PC-3 (cell line): ENCODE measurements around the gene SLC9A9. TPM values are rescaled to one million over a fixed set of nuclear protein-coding genes. Genes with fewer than 3 reads are reported as not detected.

Source experiments
- ATAC-seq: fragments of 200-7000 bp; cut with Tn5 transposase; 2 replicates; pipeline ENCODE4 v1.9.1; 2020; ENCODE audit warnings: mild to moderate bottlenecking, moderate library complexity
- BruUV-seq: library from RNA; stranded (reverse); fragments of 400-500 nt; replicated peaks from 2 replicates; lab custom pipeline; 2021; lab: Mats Ljungman, UMichigan
- CTCF ChIA-PET: fragments of 300-600 bp; sonication (Branson Sonifier 250); formaldehyde crosslinking; loops from one replicate; lab custom pipeline; 2022; ENCODE audit warnings: antibody characterized with exemption; lab: Charles Lee
- POLR2A ChIA-PET: fragments of 300-600 bp; sonication (Branson Sonifier 250); formaldehyde crosslinking; loops from one replicate; lab custom pipeline; 2022; ENCODE audit warnings: antibody characterized with exemption; ENCODE audit not compliant: unreplicated experiment; lab: Charles Lee
- DNase-seq: peaks from one replicate; pipeline ENCODE4 v3.0.0-alpha.2; 2015
- H2AFZ ChIP-seq: fragments of 300-600 bp; sonication (generic); 2 replicates; pipeline ENCODE4 v1.6.0; 2016; ENCODE audit warnings: antibody characterized with exemption, low read length
- H3F3A ChIP-seq: fragments of 300-600 bp; sonication (generic); one replicate; pipeline ENCODE4 v1.6.0; 2017; ENCODE audit warnings: antibody characterized with exemption, low read length, control low read depth, mild to moderate bottlenecking; ENCODE audit not compliant: unreplicated experiment
- H3K27ac ChIP-seq: fragments of 300-600 bp; sonication (generic); 2 replicates; pipeline ENCODE4 v1.5.1; 2016; ENCODE audit warnings: mild to moderate bottlenecking, low read length
- H3K27me3 ChIP-seq: fragments of 300-600 bp; sonication (generic); 2 replicates; pipeline ENCODE4 v1.6.1; 2016; ENCODE audit warnings: low read length, mixed read lengths
- H3K36me3 ChIP-seq: fragments of 300-600 bp; sonication (generic); 2 replicates; pipeline ENCODE4 v1.6.1; 2016; ENCODE audit warnings: low read depth, mixed run types, low read length, mixed read lengths
- H3K4me1 ChIP-seq: fragments of 300-600 bp; sonication (generic); 2 replicates; pipeline ENCODE4 v1.5.1; 2016; ENCODE audit warnings: low read length; ENCODE audit not compliant: insufficient read depth
- H3K4me2 ChIP-seq: fragments of 300-600 bp; sonication (generic); 2 replicates; pipeline ENCODE4 v1.6.0; 2016; ENCODE audit warnings: low read length
- H3K4me3 ChIP-seq: fragments of 300-600 bp; sonication (generic); 2 replicates; pipeline ENCODE4 v1.5.1; 2016; ENCODE audit warnings: mild to moderate bottlenecking, low read length, mixed read lengths
- H3K79me2 ChIP-seq: fragments of 300-600 bp; sonication (generic); 2 replicates; pipeline ENCODE4 v1.6.1; 2017; ENCODE audit warnings: low read length, mixed read lengths
- H3K9ac ChIP-seq: fragments of 300-600 bp; sonication (generic); 2 replicates; pipeline ENCODE4 v1.6.0; 2016; ENCODE audit warnings: mild to moderate bottlenecking, low read length
- H3K9me2 ChIP-seq: fragments of 300-600 bp; sonication (generic); replicated peaks from 2 replicates; pipeline ENCODE4 v1.6.1; 2016; ENCODE audit warnings: mixed run types, low read length, mixed read lengths
- H3K9me3 ChIP-seq: fragments of 300-600 bp; sonication (generic); 2 replicates; pipeline ENCODE4 v1.6.1; 2016; ENCODE audit warnings: low read length, mixed read lengths
- H4K20me1 ChIP-seq: fragments of 300-600 bp; sonication (generic); 2 replicates; pipeline ENCODE4 v1.6.1; 2016; ENCODE audit warnings: low read length, mixed read lengths
- EZH2 ChIP-seq: fragments of 300-600 bp; sonication (generic); IDR thresholded peaks from one replicate; pipeline ENCODE4 v1.6.1; 2017; ENCODE audit warnings: antibody characterized with exemption, mild to moderate bottlenecking, low read length; ENCODE audit not compliant: unreplicated experiment
- EZH2phosphoT487 ChIP-seq: fragments of 300-600 bp; sonication (generic); IDR thresholded peaks from 2 replicates; pipeline ENCODE4 v1.6.1; 2018; ENCODE audit warnings: mild to moderate bottlenecking, antibody characterized with exemption, low read length, borderline replicate concordance
- intact Hi-C: fragments of 100-400 bp; cut with micrococcal nuclease; formaldehyde crosslinking; loops from 2 replicates; pipeline ENCODE4 v1.9.0; 2023
- total RNA-seq: library from RNA; depleted of rRNA; stranded (reverse); fragments of >200 nt; gene quantifications from 2 replicates; pipeline ENCODE4 v1.2.3, GENCODE V29; 2014
- TF ChIP-seq, protein P1 (sequence below): fragments of 300-600 bp; sonication (generic); conservative IDR thresholded peaks from 2 replicates; pipeline ENCODE4 v1.5.1; 2017; ENCODE audit warnings: antibody characterized with exemption, low read depth, mild to moderate bottlenecking, low read length

Gene SLC9A9
- total RNA-seq, 1 experiment from 2014 or later: 0.07 TPM

DNA sequence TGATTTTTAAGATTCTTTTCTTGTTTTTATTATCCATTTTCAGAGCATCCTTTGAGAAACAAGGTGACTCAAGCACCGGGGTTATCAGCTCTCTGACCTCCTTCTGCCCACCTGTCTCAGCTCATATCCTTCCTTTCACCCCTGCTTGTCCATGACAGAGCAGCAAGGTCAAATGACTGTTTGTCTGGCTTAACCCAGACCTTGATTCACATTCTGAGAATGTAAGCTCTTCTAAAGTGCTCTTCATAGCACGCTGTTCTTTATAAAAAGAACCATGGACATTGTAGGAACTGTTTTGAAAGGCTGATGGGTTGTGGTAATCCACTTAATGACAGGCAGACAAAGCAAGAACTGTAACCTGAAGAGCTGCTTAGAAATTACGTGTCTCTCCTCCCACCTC lies 606.2 kb downstream of the SLC9A9 start:
- Histone ChIP-seq H3F3A (no peaks in the 10 kb centered on the region), H3K9me2 (no peaks in the 10 kb centered on the region), H3K9me3 (no peaks in the 10 kb centered on the region), H2AFZ (no peak overlapping the region), H3K36me3 (no peaks in the 10 kb centered on the region), H3K4me1 (no peaks in the 10 kb centered on the region), H3K4me2 (no peak overlapping the region), H3K79me2 (no peaks in the 10 kb centered on the region), H3K4me3 (no peak overlapping the region), H3K9ac (no peak overlapping the region), H3K27me3 (no peaks in the 10 kb centered on the region), H3K27ac (no peak overlapping the region), H4K20me1 (no peaks in the 10 kb centered on the region)
- ATAC-seq (no peak), DNase-seq (no peak)
- TF ChIP-seq, protein P1, sequence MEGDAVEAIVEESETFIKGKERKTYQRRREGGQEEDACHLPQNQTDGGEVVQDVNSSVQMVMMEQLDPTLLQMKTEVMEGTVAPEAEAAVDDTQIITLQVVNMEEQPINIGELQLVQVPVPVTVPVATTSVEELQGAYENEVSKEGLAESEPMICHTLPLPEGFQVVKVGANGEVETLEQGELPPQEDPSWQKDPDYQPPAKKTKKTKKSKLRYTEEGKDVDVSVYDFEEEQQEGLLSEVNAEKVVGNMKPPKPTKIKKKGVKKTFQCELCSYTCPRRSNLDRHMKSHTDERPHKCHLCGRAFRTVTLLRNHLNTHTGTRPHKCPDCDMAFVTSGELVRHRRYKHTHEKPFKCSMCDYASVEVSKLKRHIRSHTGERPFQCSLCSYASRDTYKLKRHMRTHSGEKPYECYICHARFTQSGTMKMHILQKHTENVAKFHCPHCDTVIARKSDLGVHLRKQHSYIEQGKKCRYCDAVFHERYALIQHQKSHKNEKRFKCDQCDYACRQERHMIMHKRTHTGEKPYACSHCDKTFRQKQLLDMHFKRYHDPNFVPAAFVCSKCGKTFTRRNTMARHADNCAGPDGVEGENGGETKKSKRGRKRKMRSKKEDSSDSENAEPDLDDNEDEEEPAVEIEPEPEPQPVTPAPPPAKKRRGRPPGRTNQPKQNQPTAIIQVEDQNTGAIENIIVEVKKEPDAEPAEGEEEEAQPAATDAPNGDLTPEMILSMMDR: no peak
- TF ChIP-seq EZH2 (no peak), EZH2phosphoT487 (no peak)
- ChIA-PET POLR2A (no interaction called here), CTCF (no interaction called here)
- intact Hi-C loops: no loop called here
- no TSS peak for BruUV-seq

DNA sequence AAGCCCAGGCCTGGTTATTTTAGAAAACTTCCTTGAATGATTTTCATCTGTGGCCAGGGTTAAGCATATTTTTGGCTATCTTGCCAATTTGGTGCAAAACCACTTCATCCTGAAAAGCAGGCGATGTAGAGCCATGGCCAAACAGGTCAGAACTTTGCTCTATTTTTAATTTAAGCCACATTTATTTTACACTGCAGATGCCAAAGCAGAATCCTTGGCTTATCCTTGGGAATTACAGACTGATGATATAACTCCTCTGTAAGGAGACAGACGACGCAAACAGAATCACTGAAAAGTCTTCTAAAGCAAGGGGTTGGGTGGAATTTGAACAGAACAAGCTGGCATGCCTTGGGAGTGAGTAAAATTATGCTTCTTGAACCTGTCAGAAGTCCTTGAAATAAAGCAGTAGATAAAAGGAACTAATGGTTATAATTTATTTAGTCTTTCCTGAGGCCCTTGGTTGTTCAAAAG lies 606.8 kb downstream of the SLC9A9 start:
- intact Hi-C loops: no loop called here
- Histone ChIP-seq H3F3A (no peaks in the 10 kb centered on the region), H3K36me3 (no peaks in the 10 kb centered on the region), H3K79me2 (no peaks in the 10 kb centered on the region), H2AFZ (no peak overlapping the region), H3K27me3 (no peaks in the 10 kb centered on the region), H3K27ac (no peak overlapping the region), H3K4me2 (no peak overlapping the region), H3K4me3 (no peak overlapping the region), H3K9me3 (no peaks in the 10 kb centered on the region), H3K9me2 (no peaks in the 10 kb centered on the region), H3K4me1 (no peaks in the 10 kb centered on the region), H3K9ac (no peak overlapping the region), H4K20me1 (no peaks in the 10 kb centered on the region)
- ChIA-PET POLR2A (no interaction called here), CTCF (no interaction called here)
- TF ChIP-seq EZH2phosphoT487 (no peak), EZH2 (no peak)
- TF ChIP-seq, protein P1: no peak
- no peak for ATAC-seq
- no TSS peak for BruUV-seq
- DNase-seq: no peak

DNA sequence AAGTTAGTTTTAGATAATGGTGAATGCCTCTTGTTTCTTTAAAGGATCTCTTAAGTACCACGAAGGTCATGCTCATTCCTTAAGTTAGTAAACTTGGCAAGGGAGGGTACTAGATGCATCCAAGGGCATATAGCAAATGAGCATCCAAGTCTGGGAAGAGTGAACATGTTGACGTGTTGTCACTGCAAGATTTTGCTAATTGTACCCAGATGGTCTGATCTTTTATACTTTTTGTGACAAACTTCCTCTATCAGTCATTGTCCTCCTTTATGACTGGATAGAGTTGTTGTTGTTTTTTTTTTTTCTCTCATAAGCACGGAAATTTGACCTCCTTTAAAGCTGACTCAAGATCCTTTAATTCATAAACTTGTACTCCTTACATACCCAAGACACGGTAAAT lies 607.4 kb downstream of the SLC9A9 start:
- no TSS peak for BruUV-seq
- Histone ChIP-seq H3K27me3 (no peaks in the 10 kb centered on the region), H2AFZ (no peak overlapping the region), H3K27ac (no peak overlapping the region), H3K4me1 (no peaks in the 10 kb centered on the region), H3K4me3 (no peak overlapping the region), H3K9me2 (no peaks in the 10 kb centered on the region), H3K4me2 (no peak overlapping the region), H4K20me1 (no peaks in the 10 kb centered on the region), H3K79me2 (no peaks in the 10 kb centered on the region), H3K36me3 (no peaks in the 10 kb centered on the region), H3F3A (no peaks in the 10 kb centered on the region), H3K9me3 (no peaks in the 10 kb centered on the region), H3K9ac (no peak overlapping the region)
- POLR2A ChIA-PET: no interaction called here
- ATAC-seq: no peak
- no peak for TF ChIP-seq EZH2phosphoT487
- TF ChIP-seq EZH2: no peak
- TF ChIP-seq, protein P1: no peak
- CTCF ChIA-PET: no interaction called here
- intact Hi-C loops: no loop called here
- no peak for DNase-seq
